Gastroesophageal sphincter (tissue), 4 donors: ENCODE results near the gene YIF1B. TPM values are rescaled to one million over a fixed set of nuclear protein-coding genes. Genes with fewer than 3 reads are reported as not detected.

Experiments
- ATAC-seq: fragments of 150-250 bp; one replicate; pipeline ENCODE4 v1.9.1; 2016; ENCODE audit warnings: mild to moderate bottlenecking, moderate library complexity
- H3K27ac ChIP-seq, 4 donors: fragments of 200-600 bp; sonication (generic) in 3 of 4; 1 replicate in 3 of 4; 2 replicates in 1 of 4; pipeline ENCODE4 v1.5.1; 2016 to 2019
- H3K27me3 ChIP-seq: fragments of 200-600 bp; sonication (generic); one replicate; pipeline ENCODE4 v1.5.1; 2019
- H3K36me3 ChIP-seq, 2 donors: fragments of 200-600 bp; sonication (generic); one replicate each; pipeline ENCODE4 v1.5.1; 2019; ENCODE audit warnings: control low read depth in 1 of 2
- H3K4me1 ChIP-seq, 3 donors: fragments of 200-600 bp; sonication (generic); 1 replicate in 2 of 3; 2 replicates in 1 of 3; pipeline ENCODE4 v1.5.1; 2016 to 2019; ENCODE audit warnings: control low read depth in 2 of 3
- H3K4me3 ChIP-seq, 2 donors: fragments of 200-600 bp; sonication (generic); one replicate each; pipeline ENCODE4 v1.5.1; 2019; ENCODE audit warnings: mild to moderate bottlenecking in 1 of 2, moderate library complexity in 1 of 2
- H3K9me3 ChIP-seq, 3 donors: fragments of 200-600 bp; sonication (generic); one replicate each; pipeline ENCODE4 v1.5.1; 2017 to 2019; ENCODE audit warnings: control low read depth in 2 of 3
- EP300 ChIP-seq: sonication (generic); formaldehyde crosslinking; IDR thresholded peaks from one replicate; pipeline ENCODE4 v1.6.1; 2017; ENCODE audit warnings: antibody characterized with exemption, mild to moderate bottlenecking
- POLR2A ChIP-seq, 2 donors: fragments of 450-650 bp; IDR thresholded peaks; one replicate each; pipeline ENCODE4 v1.6.1; 2017; ENCODE audit warnings: antibody characterized with exemption in 2 of 2, mild to moderate bottlenecking in 2 of 2, moderate library complexity in 1 of 2
- POLR2AphosphoS5 ChIP-seq: sonication (generic); formaldehyde crosslinking; IDR thresholded peaks from one replicate; pipeline ENCODE4 v1.6.1; 2017; ENCODE audit warnings: antibody characterized with exemption
- WGBS, 2 donors: methylation state at CpG; one replicate each; pipeline ENCODE4 v1.1.5; 2018; ENCODE audit warnings: low coverage in 1 of 2; 5-methylcytosine and 5-hydroxymethylcytosine counted together
- total RNA-seq, 4 donors: library from RNA; depleted of rRNA; stranded (reverse); fragments of >200 nt; gene quantifications; one replicate each; pipeline ENCODE4 v1.1.0, GENCODE V29; 2016
- TF ChIP-seq, protein P1 (sequence below), 4 experiments: fragments of 200-600 bp in 2 of 4; fragments of 450-650 bp in 2 of 4; sonication (generic) in 1 of 4; IDR thresholded peaks; one replicate each; pipeline ENCODE4 v1.5.1; 2017 to 2019; ENCODE audit warnings: antibody characterized with exemption in 4 of 4, mild to moderate bottlenecking in 2 of 4, moderate library complexity in 2 of 4

The YIF1B gene
- total RNA-seq, 4 donors from 2014 or later, result 14.0 to 20.7 (median 17.1) TPM

- no peaks in the 10 kb centered on the region for H3K27me3 ChIP-seq
- 86 to 93% methylated on average over 3 to 6 of the region's 7 CpGs for WGBS, 2 donors
- H3K4me1 ChIP-seq, result peaks cover 0 to 32% (median 12%) of the 10 kb centered on the region in 3 donors
- H3K9me3 ChIP-seq, result no peaks in the 10 kb centered on the region
- H3K27ac ChIP-seq, result peak overlapping the region in 3 of 4 donors; percentile 67 to 79 (median 70)
- no peaks in the 10 kb centered on the region for H3K36me3 ChIP-seq
- H3K4me3 ChIP-seq, result no peak overlapping the region
- no peak for ATAC-seq
- TF ChIP-seq, protein P1, sequence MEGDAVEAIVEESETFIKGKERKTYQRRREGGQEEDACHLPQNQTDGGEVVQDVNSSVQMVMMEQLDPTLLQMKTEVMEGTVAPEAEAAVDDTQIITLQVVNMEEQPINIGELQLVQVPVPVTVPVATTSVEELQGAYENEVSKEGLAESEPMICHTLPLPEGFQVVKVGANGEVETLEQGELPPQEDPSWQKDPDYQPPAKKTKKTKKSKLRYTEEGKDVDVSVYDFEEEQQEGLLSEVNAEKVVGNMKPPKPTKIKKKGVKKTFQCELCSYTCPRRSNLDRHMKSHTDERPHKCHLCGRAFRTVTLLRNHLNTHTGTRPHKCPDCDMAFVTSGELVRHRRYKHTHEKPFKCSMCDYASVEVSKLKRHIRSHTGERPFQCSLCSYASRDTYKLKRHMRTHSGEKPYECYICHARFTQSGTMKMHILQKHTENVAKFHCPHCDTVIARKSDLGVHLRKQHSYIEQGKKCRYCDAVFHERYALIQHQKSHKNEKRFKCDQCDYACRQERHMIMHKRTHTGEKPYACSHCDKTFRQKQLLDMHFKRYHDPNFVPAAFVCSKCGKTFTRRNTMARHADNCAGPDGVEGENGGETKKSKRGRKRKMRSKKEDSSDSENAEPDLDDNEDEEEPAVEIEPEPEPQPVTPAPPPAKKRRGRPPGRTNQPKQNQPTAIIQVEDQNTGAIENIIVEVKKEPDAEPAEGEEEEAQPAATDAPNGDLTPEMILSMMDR (IDR thresholded peaks at IDR 0.05), result no peak
- TF ChIP-seq EP300 (no peak), POLR2A (IDR thresholded peaks at IDR 0.05) (no peak), POLR2AphosphoS5 (no peak)
Observed at GRCh38 chr19:38276942-38277517, 38.7 kb downstream of the YIF1B start.

DNA sequence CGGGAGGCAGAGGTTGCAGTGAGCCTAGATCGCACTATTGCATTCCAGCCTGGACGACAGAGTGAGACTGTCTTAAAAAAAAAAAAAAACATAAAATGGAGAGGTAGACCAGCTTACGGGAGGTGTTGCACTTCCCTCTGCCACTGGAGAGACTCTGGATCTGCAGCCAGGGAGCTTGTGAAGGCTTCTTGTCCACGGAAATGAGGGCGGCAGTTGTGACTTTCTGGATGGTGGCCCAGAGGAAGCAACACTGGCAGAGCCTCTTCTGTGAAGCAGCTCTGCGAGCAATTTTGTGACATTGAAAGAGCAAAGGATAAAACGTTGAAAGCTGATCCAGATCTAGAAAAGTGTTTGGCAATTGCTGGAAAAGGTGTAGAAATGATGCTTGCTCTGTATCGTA is 41.0 kb downstream of the YIF1B start:
- TF ChIP-seq POLR2A (IDR thresholded peaks at IDR 0.05), result no peak
- TF ChIP-seq, protein P1 (IDR thresholded peaks at IDR 0.05), result no peak
- no peak for TF ChIP-seq POLR2AphosphoS5
- no peak for TF ChIP-seq EP300
- H3K36me3 ChIP-seq, result no peaks in the 10 kb centered on the region
- WGBS, 2 donors, result 39 to 54% methylated on average over 8 of the region's 9 CpGs
- no peak overlapping the region for H3K27ac ChIP-seq
- H3K4me3 ChIP-seq, result no peak overlapping the region
- no peak for ATAC-seq
- no peaks in the 10 kb centered on the region for H3K9me3 ChIP-seq
- no peaks in the 10 kb centered on the region for H3K27me3 ChIP-seq
- H3K4me1 ChIP-seq, result peaks cover 0 to 32% (median 12%) of the 10 kb centered on the region in 3 donors

DNA sequence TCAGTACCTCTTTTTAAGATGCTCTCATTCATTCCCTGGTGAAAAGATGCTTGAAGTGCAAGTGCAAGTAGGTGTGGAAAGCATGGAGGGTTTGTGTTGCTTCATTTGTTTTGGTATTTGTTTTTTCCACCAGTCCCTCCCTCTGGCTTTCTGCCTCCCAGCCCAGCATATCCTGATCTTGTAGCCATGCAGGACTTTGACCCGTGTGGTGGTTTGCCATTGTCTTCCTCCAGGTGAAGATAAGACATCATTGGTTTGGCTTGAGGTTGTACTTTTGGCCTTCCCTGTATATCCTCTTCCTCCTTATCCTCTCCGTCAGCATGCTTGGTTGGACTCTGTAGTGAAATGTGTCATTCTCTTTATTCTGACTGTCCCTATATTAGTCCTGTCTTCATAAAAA is 42.2 kb downstream of the YIF1B start:
- Histone ChIP-seq H3K9me3 (no peaks in the 10 kb centered on the region), H3K4me1 (peaks cover 0 to 26% (median 9%) of the 10 kb centered on the region in 3 donors), H3K27me3 (no peaks in the 10 kb centered on the region), H3K4me3 (no peak overlapping the region), H3K27ac (no peak overlapping the region), H3K36me3 (no peaks in the 10 kb centered on the region)
- TF ChIP-seq EP300 (no peak), POLR2AphosphoS5 (no peak), POLR2A (IDR thresholded peaks at IDR 0.05) (no peak)
- TF ChIP-seq, protein P1 (IDR thresholded peaks at IDR 0.05), result no peak
- no peak for ATAC-seq
- WGBS, 2 donors, result 73 to 88% methylated on average over 2 of the region's 2 CpGs

GRCh38 chr19:38270587-38271167 is 45.1 kb downstream of the YIF1B start:
- no peak for TF ChIP-seq POLR2A (IDR thresholded peaks at IDR 0.05)
- TF ChIP-seq, protein P1 (IDR thresholded peaks at IDR 0.05), result no peak
- no peak for TF ChIP-seq POLR2AphosphoS5
- TF ChIP-seq EP300, result no peak
- no peak overlapping the region for H3K4me3 ChIP-seq
- WGBS, 2 donors, result 68 to 71% methylated on average over 2 to 5 of the region's 5 CpGs
- H3K27ac ChIP-seq, result no peak overlapping the region
- no peak for ATAC-seq
- H3K36me3 ChIP-seq, result no peaks in the 10 kb centered on the region
- H3K9me3 ChIP-seq, result no peaks in the 10 kb centered on the region
- H3K4me1 ChIP-seq, result peaks cover 0 to 6% (median 0%) of the 10 kb centered on the region in 3 donors
- no peaks in the 10 kb centered on the region for H3K27me3 ChIP-seq

GRCh38 chr19:38268539-38268938 is 47.2 kb downstream of the YIF1B start:
- Histone ChIP-seq H3K27me3 (peaks cover 16% of the 10 kb centered on the region), H3K36me3 (no peaks in the 10 kb centered on the region), H3K4me1 (peaks cover 0 to 16% (median 11%) of the 10 kb centered on the region in 3 donors), H3K4me3 (no peak overlapping the region), H3K9me3 (no peaks in the 10 kb centered on the region), H3K27ac (no peak overlapping the region)
- 77 to 82% methylated on average over 6 to 8 of the region's 8 CpGs for WGBS, 2 donors
- ATAC-seq, result no peak
- no peak for TF ChIP-seq EP300
- no peak for TF ChIP-seq POLR2AphosphoS5
- no peak for TF ChIP-seq POLR2A (IDR thresholded peaks at IDR 0.05)
- TF ChIP-seq, protein P1 (IDR thresholded peaks at IDR 0.05), result no peak
